HUES48 (cell line): ENCODE results near the gene CARNS1.

Experiments
- H3K27ac ChIP-seq: one replicate; pipeline ENCODE4 v1.7.0; 2013; ENCODE audit warnings: low read depth, low read length, inconsistent platforms
- H3K27me3 ChIP-seq: 2 replicates; pipeline ENCODE4 v1.6.1; 2013; ENCODE audit warnings: mild to moderate bottlenecking, low read length; ENCODE audit not compliant: control insufficient read depth, insufficient read depth
- H3K36me3 ChIP-seq: 2 replicates; pipeline ENCODE4 v1.6.1; 2013; ENCODE audit warnings: low read length; ENCODE audit not compliant: control insufficient read depth, insufficient read depth
- H3K4me1 ChIP-seq: 2 replicates; pipeline ENCODE4 v1.6.1; 2013; ENCODE audit warnings: mild to moderate bottlenecking, low read length; ENCODE audit not compliant: control insufficient read depth, insufficient read depth
- H3K4me3 ChIP-seq: 2 replicates; pipeline ENCODE4 v1.5.1; 2013; ENCODE audit warnings: mild to moderate bottlenecking, low read depth, low read length
- H3K9ac ChIP-seq: 2 replicates; pipeline ENCODE4 v1.6.1; 2013; ENCODE audit warnings: mild to moderate bottlenecking, low read depth, low read length, moderate library complexity
- H3K9me3 ChIP-seq: 2 replicates; pipeline ENCODE4 v1.6.1; 2013; ENCODE audit warnings: low read length; ENCODE audit not compliant: control insufficient read depth, insufficient read depth

The CARNS1 gene

GRCh38 chr11:67415501-67416304, at the start of gene CARNS1:
Gene CARNS1, plus strand, starts transcription at chr11:67415678. Its CDS starts 522 bp downstream, at chr11:67416200.
- Histone ChIP-seq H3K9me3 (no peaks in the 10 kb centered on the region), H3K4me3 (peak within 1 kb of the TSS; percentile 65), H3K9ac (no peak within 1 kb of the TSS), H3K36me3 (no peaks in the 10 kb centered on the region), H3K27me3 (peaks cover 7% of the 10 kb centered on the region), H3K27ac (no peak within 1 kb of the TSS), H3K4me1 (peaks cover 4% of the 10 kb centered on the region; the same call in 1 of the 2 replicates)

- no peaks in the 10 kb centered on the region for H3K36me3 ChIP-seq
- no peak overlapping the region for H3K9ac ChIP-seq
- peaks cover 12% of the 10 kb centered on the region for H3K4me1 ChIP-seq
- no peak overlapping the region for H3K4me3 ChIP-seq
- no peak overlapping the region for H3K27ac ChIP-seq
- H3K9me3 ChIP-seq, result no peaks in the 10 kb centered on the region
- H3K27me3 ChIP-seq, result peaks cover 20% of the 10 kb centered on the region
These were observed 49.6 kb upstream of the CARNS1 start for GRCh38 chr11:67365736-67366444.

GRCh38 chr11:67366546-67366945, 48.9 kb upstream of the CARNS1 start:
- Histone ChIP-seq H3K36me3 (no peaks in the 10 kb centered on the region), H3K9me3 (no peaks in the 10 kb centered on the region), H3K27ac (no peak overlapping the region), H3K9ac (no peak overlapping the region), H3K4me3 (no peak overlapping the region), H3K27me3 (peaks cover 26% of the 10 kb centered on the region), H3K4me1 (peaks cover 18% of the 10 kb centered on the region)

GRCh38 chr11:67366961-67367760, 48.3 kb upstream of the CARNS1 start:
- no peak overlapping the region for H3K27ac ChIP-seq
- H3K9ac ChIP-seq, result no peak overlapping the region
- no peaks in the 10 kb centered on the region for H3K9me3 ChIP-seq
- H3K4me1 ChIP-seq, result peaks cover 24% of the 10 kb centered on the region
- H3K27me3 ChIP-seq, result peaks cover 32% of the 10 kb centered on the region
- no peak overlapping the region for H3K4me3 ChIP-seq
- H3K36me3 ChIP-seq, result no peaks in the 10 kb centered on the region

GRCh38 chr11:67367761-67368227, 47.7 kb upstream of the CARNS1 start:
- H3K27me3 ChIP-seq, result peaks cover 34% of the 10 kb centered on the region
- no peak overlapping the region for H3K27ac ChIP-seq
- no peaks in the 10 kb centered on the region for H3K36me3 ChIP-seq
- H3K4me1 ChIP-seq, result peaks cover 25% of the 10 kb centered on the region
- no peaks in the 10 kb centered on the region for H3K9me3 ChIP-seq
- no peak overlapping the region for H3K9ac ChIP-seq
- H3K4me3 ChIP-seq, result no peak overlapping the region

- Histone ChIP-seq H3K36me3 (no peaks in the 10 kb centered on the region), H3K9me3 (no peaks in the 10 kb centered on the region), H3K4me3 (no peak overlapping the region), H3K4me1 (peaks cover 25% of the 10 kb centered on the region), H3K9ac (no peak overlapping the region), H3K27ac (no peak overlapping the region), H3K27me3 (peaks cover 34% of the 10 kb centered on the region)
These were observed 46.9 kb upstream of the CARNS1 start for GRCh38 chr11:67368621-67369020.

GRCh38 chr11:67369275-67369674, 46.2 kb upstream of the CARNS1 start:
- Histone ChIP-seq H3K27ac (no peak overlapping the region), H3K4me3 (no peak overlapping the region), H3K9ac (no peak overlapping the region)

GRCh38 chr11:67369801-67370284, 45.6 kb upstream of the CARNS1 start:
- H3K4me3 ChIP-seq, result no peak overlapping the region
- H3K27me3 ChIP-seq, result peaks cover 42% of the 10 kb centered on the region
- H3K9me3 ChIP-seq, result no peaks in the 10 kb centered on the region
- peaks cover 32% of the 10 kb centered on the region for H3K4me1 ChIP-seq
- no peak overlapping the region for H3K27ac ChIP-seq
- no peaks in the 10 kb centered on the region for H3K36me3 ChIP-seq
- H3K9ac ChIP-seq, result no peak overlapping the region

More at GRCh38 chr11:67369275-67369674, 46.2 kb upstream of the CARNS1 start:
- Histone ChIP-seq H3K4me1 (peaks cover 26% of the 10 kb centered on the region), H3K36me3 (no peaks in the 10 kb centered on the region), H3K9me3 (no peaks in the 10 kb centered on the region), H3K27me3 (peaks cover 36% of the 10 kb centered on the region)

GRCh38 chr11:67370351-67371076, 45.0 kb upstream of the CARNS1 start:
- Histone ChIP-seq H3K9ac (no peak overlapping the region), H3K4me3 (no peak overlapping the region), H3K36me3 (no peaks in the 10 kb centered on the region), H3K27me3 (peaks cover 47% of the 10 kb centered on the region), H3K9me3 (no peaks in the 10 kb centered on the region), H3K4me1 (peaks cover 32% of the 10 kb centered on the region), H3K27ac (no peak overlapping the region)
